Omental fat pad (tissue), 4 donors: ENCODE measurements around the gene RHBDD2. TPM values are rescaled to one million over a fixed set of nuclear protein-coding genes. Genes with fewer than 3 reads are reported as not detected.
"Not testable (repeated sequence)": the region's sequence is repeated elsewhere in the genome, so short reads cannot be mapped to it uniquely, and the experiment has no call there.

ENCODE experiments used
- ATAC-seq: fragments of 150-250 bp; one replicate; pipeline ENCODE4 v1.9.1; 2016; ENCODE audit warnings: mild to moderate bottlenecking, moderate library complexity; ENCODE audit not compliant: low FRiP score
- DNase-seq: peaks from one replicate; pipeline ENCODE4 v3.0.0-alpha.2; 2019; ENCODE audit warnings: low spot score
- CTCF ChIP-seq, 3 donors: fragments of 450-650 bp; IDR thresholded peaks; one replicate each; pipeline ENCODE4 v1.5.1; 2016 to 2017; ENCODE audit warnings: antibody characterized with exemption in 3 of 3, mild to moderate bottlenecking in 3 of 3, moderate library complexity in 2 of 3
- total RNA-seq, 4 donors: library from RNA; depleted of rRNA; stranded (reverse); fragments of >200 nt; gene quantifications; one replicate each; pipeline ENCODE4 v1.1.0, GENCODE V29; 2016

The RHBDD2 gene
- total RNA-seq, 4 donors from 2014 or later: 31.8 to 51.9 (median 33.0) TPM

- ATAC-seq (peak; percentile 84), DNase-seq (no peak)
- TF ChIP-seq CTCF (IDR thresholded peaks at IDR 0.05): no peak
Observed at GRCh38 chr7:75842836-75843446, 35.9 kb upstream of the RHBDD2 start.

GRCh38 chr7:75843613-75844116 is 35.2 kb upstream of the RHBDD2 start:
- ATAC-seq: no peak
- TF ChIP-seq CTCF (IDR thresholded peaks at IDR 0.05): no peak
- no peak for DNase-seq

- DNase-seq (no peak), ATAC-seq (no peak)
- no peak for TF ChIP-seq CTCF (IDR thresholded peaks at IDR 0.05)
Observed at GRCh38 chr7:75844158-75844557, 34.7 kb upstream of the RHBDD2 start.

GRCh38 chr7:75845132-75845531 is 33.7 kb upstream of the RHBDD2 start:
- DNase-seq, ATAC-seq: not testable (repeated sequence)

- TF ChIP-seq CTCF (IDR thresholded peaks at IDR 0.05): no peak
- DNase-seq (no peak), ATAC-seq (no peak)
Observed at GRCh38 chr7:75847707-75848106, 31.1 kb upstream of the RHBDD2 start.

GRCh38 chr7:75849573-75849972 is 29.3 kb upstream of the RHBDD2 start:
- DNase-seq (no peak), ATAC-seq (no peak)
- TF ChIP-seq CTCF (IDR thresholded peaks at IDR 0.05): no peak

GRCh38 chr7:75850235-75850634 is 28.6 kb upstream of the RHBDD2 start:
- DNase-seq: no peak
- no peak for ATAC-seq

More at GRCh38 chr7:75850235-75850634, 28.6 kb upstream of the RHBDD2 start:
- no peak for TF ChIP-seq CTCF (IDR thresholded peaks at IDR 0.05)
